ENCODE results near the gene ATXN7L3.

ATXN7L3 gene

GRCh38 chr17:44218344-44219107 lies 18.8 kb upstream of the ATXN7L3 start:
- peak in 50 of 51 donors; percentile 36 to 91 (median 81) for DNase-seq

GRCh38 chr17:44217738-44218343 lies 18.2 kb upstream of the ATXN7L3 start:
- DNase-seq, result peak in 2 of 51 donors; percentile 54 to 59

- no peak for DNase-seq
Measured at GRCh38 chr17:44216694-44217093, 17.0 kb upstream of the ATXN7L3 start.

- no peak for DNase-seq
Measured at GRCh38 chr17:44216173-44216572, 16.5 kb upstream of the ATXN7L3 start.

- no peak for DNase-seq
Measured at GRCh38 chr17:44214896-44215295, 15.2 kb upstream of the ATXN7L3 start.

- DNase-seq, result no peak
Measured at GRCh38 chr17:44214230-44214494, 14.5 kb upstream of the ATXN7L3 start.

- no peak for DNase-seq
Measured at GRCh38 chr17:44213403-44214229, 13.9 kb upstream of the ATXN7L3 start.

- no peak for DNase-seq
Measured at GRCh38 chr17:44212507-44213402, 13.1 kb upstream of the ATXN7L3 start.

- DNase-seq, result no peak
Measured at GRCh38 chr17:44211281-44212265, 11.9 kb upstream of the ATXN7L3 start.

GRCh38 chr17:44210342-44211192 lies 10.9 kb upstream of the ATXN7L3 start:
- DNase-seq, result peak in 50 of 51 donors; percentile 23 to 95 (median 79)

- DNase-seq, result no peak
Measured at GRCh38 chr17:44209786-44210341, 10.2 kb upstream of the ATXN7L3 start.

GRCh38 chr17:44207743-44208142 lies 8.1 kb upstream of the ATXN7L3 start:
- DNase-seq, result no peak

- no peak for DNase-seq
Measured at GRCh38 chr17:44207319-44207718, 7.6 kb upstream of the ATXN7L3 start.

- no peak for DNase-seq
Measured at GRCh38 chr17:44206825-44207155, 7.1 kb upstream of the ATXN7L3 start.

- DNase-seq, result no peak
Measured at GRCh38 chr17:44205962-44206824, 6.5 kb upstream of the ATXN7L3 start.

- DNase-seq, result no peak
Measured at GRCh38 chr17:44204441-44204882, 4.8 kb upstream of the ATXN7L3 start.

- peak in 3 of 51 donors; percentile 10 to 17 (median 13) for DNase-seq
Measured at GRCh38 chr17:44203731-44204440, 4.2 kb upstream of the ATXN7L3 start.

Data from hypothalamus (tissue), 51 donors.